HG02678 (cell line): ENCODE measurements around the gene KCNIP1.

ENCODE experiments used
- ATAC-seq: cut with Tn5 transposase; IDR thresholded peaks from one replicate; pipeline ENCODE4 v1.9.1; 2021; ENCODE audit warnings: mild to moderate bottlenecking, moderate library complexity; ENCODE audit not compliant: unreplicated experiment

Gene KCNIP1

GRCh38 chr5:170508036-170508435 is 4.2 kb downstream of the KCNIP1 start:
- no peak for ATAC-seq

GRCh38 chr5:170508660-170509347 is 5.0 kb downstream of the KCNIP1 start:
- ATAC-seq, result no peak

- ATAC-seq, result no peak
These were observed 5.5 kb downstream of the KCNIP1 start for GRCh38 chr5:170509348-170509660.

GRCh38 chr5:170510126-170510525 is 6.3 kb downstream of the KCNIP1 start:
- ATAC-seq, result no peak

GRCh38 chr5:170510559-170510958 is 6.7 kb downstream of the KCNIP1 start:
- ATAC-seq, result no peak

- ATAC-seq, result no peak
These were observed 7.9 kb downstream of the KCNIP1 start for GRCh38 chr5:170511551-170512258.

GRCh38 chr5:170513856-170514525 is 10.2 kb downstream of the KCNIP1 start:
- no peak for ATAC-seq

- ATAC-seq, result no peak
These were observed 13.6 kb downstream of the KCNIP1 start for GRCh38 chr5:170517411-170517810.

- ATAC-seq, result no peak
These were observed 14.5 kb downstream of the KCNIP1 start for GRCh38 chr5:170518277-170518676.

GRCh38 chr5:170519549-170519948 is 15.7 kb downstream of the KCNIP1 start:
- no peak for ATAC-seq

- no peak for ATAC-seq
These were observed 16.6 kb downstream of the KCNIP1 start for GRCh38 chr5:170520372-170520771.

GRCh38 chr5:170522211-170523141 is 18.7 kb downstream of the KCNIP1 start:
- no peak for ATAC-seq

- ATAC-seq, result no peak
These were observed 19.3 kb downstream of the KCNIP1 start for GRCh38 chr5:170523142-170523551.

- ATAC-seq, result no peak
These were observed 20.0 kb downstream of the KCNIP1 start for GRCh38 chr5:170523830-170524229.

- no peak for ATAC-seq
These were observed 20.8 kb downstream of the KCNIP1 start for GRCh38 chr5:170524576-170524975.

- ATAC-seq, result no peak
These were observed 21.8 kb downstream of the KCNIP1 start for GRCh38 chr5:170525470-170526211.

- no peak for ATAC-seq
These were observed 24.2 kb downstream of the KCNIP1 start for GRCh38 chr5:170527991-170528390.

- no peak for ATAC-seq
These were observed 25.2 kb downstream of the KCNIP1 start for GRCh38 chr5:170528976-170529375.

GRCh38 chr5:170532935-170533334 is 29.1 kb downstream of the KCNIP1 start:
- ATAC-seq, result no peak

GRCh38 chr5:170533383-170533782 is 29.6 kb downstream of the KCNIP1 start:
- ATAC-seq, result no peak
